GM18858 (cell line): Measurements from ENCODE around the gene ZMYND19.
A peak's percentile ranks its signal among the peaks of the same experiment; 100 is the strongest.
"Not testable (repeated sequence)": the region's sequence is repeated elsewhere in the genome, so short reads cannot be mapped to it uniquely, and the experiment has no call there.

Experiments used
- ATAC-seq: cut with Tn5 transposase; IDR thresholded peaks from one replicate; pipeline ENCODE4 v1.9.1; 2021; ENCODE audit not compliant: unreplicated experiment

Gene ZMYND19

GRCh38 chr9:137564134-137564533, 26.2 kb downstream of the ZMYND19 start:
- ATAC-seq, result no peak

GRCh38 chr9:137558127-137558526, 32.2 kb downstream of the ZMYND19 start:
- ATAC-seq, result no peak

GRCh38 chr9:137556069-137556838, 34.1 kb downstream of the ZMYND19 start:
- no peak for ATAC-seq

GRCh38 chr9:137555179-137555578, 35.1 kb downstream of the ZMYND19 start:
- ATAC-seq, result no peak

- ATAC-seq, result no peak
These were observed 36.0 kb downstream of the ZMYND19 start for GRCh38 chr9:137554349-137554748.

GRCh38 chr9:137553654-137554053, 36.7 kb downstream of the ZMYND19 start:
- not testable (repeated sequence) for ATAC-seq

- ATAC-seq, result no peak
These were observed 38.1 kb downstream of the ZMYND19 start for GRCh38 chr9:137552022-137552768.

- ATAC-seq, result peak; percentile 41
These were observed 38.9 kb downstream of the ZMYND19 start, which contains the start of gene MRPL41 for GRCh38 chr9:137551264-137552021. TSS of gene MRPL41 (plus strand) at chr9:137551879. CDS start at chr9:137552082, 203 bp downstream.

- not testable (repeated sequence) for ATAC-seq
These were observed 39.4 kb downstream of the ZMYND19 start for GRCh38 chr9:137550958-137551263.

- no peak for ATAC-seq
These were observed 40.1 kb downstream of the ZMYND19 start, which contains the start of gene PNPLA7 for GRCh38 chr9:137550231-137550621. TSS of gene PNPLA7 (minus strand) at chr9:137550402. CDS start at chr9:137550197, 205 bp downstream.

- ATAC-seq, result no peak
These were observed 42.4 kb downstream of the ZMYND19 start for GRCh38 chr9:137547687-137548543.

GRCh38 chr9:137545123-137545522, 45.2 kb downstream of the ZMYND19 start:
- ATAC-seq, result no peak

GRCh38 chr9:137544176-137544760, 46.0 kb downstream of the ZMYND19 start:
- no peak for ATAC-seq

GRCh38 chr9:137543237-137543963, 46.9 kb downstream of the ZMYND19 start:
- ATAC-seq, result no peak

GRCh38 chr9:137542486-137542885, 47.8 kb downstream of the ZMYND19 start:
- ATAC-seq, result no peak

GRCh38 chr9:137540536-137540935, 49.8 kb downstream of the ZMYND19 start:
- no peak for ATAC-seq

GRCh38 chr9:137538058-137538457, 52.3 kb downstream of the ZMYND19 start:
- ATAC-seq, result no peak

- ATAC-seq, result not testable (repeated sequence)
These were observed 53.6 kb downstream of the ZMYND19 start for GRCh38 chr9:137536594-137537131.

GRCh38 chr9:137535120-137535428, 55.2 kb downstream of the ZMYND19 start:
- no peak for ATAC-seq
